HEK293 (cell line): ENCODE measurements around the gene LATS1.

ENCODE experiments used
- CTCF ChIA-PET: fragments of 350-600 bp; formaldehyde crosslinking; extraction: SDS; loops from one replicate; lab custom pipeline; 2021; ENCODE audit warnings: antibody characterized with exemption; lab: Yijun Ruan, JAX
- POLR2A ChIA-PET: fragments of 300-600 bp; formaldehyde crosslinking; extraction: SDS; loops from one replicate; lab custom pipeline; 2020; ENCODE audit warnings: antibody characterized with exemption, inconsistent platforms; lab: Yijun Ruan, JAX
- H3K27ac ChIP-seq: fragments of 200-500 bp; sonication (Bioruptor generic); 2 replicates; pipeline ENCODE4 v1.5.1; 2014; ENCODE audit warnings: low read depth, low read length, control low read depth, inconsistent platforms; ENCODE audit errors: extremely low read depth
- H3K36me3 ChIP-seq, 2 experiments: fragments of 200-500 bp in 1 of 2; sonication (Bioruptor generic) in 1 of 2; 1 replicate in 1 of 2; 2 replicates in 1 of 2; pipeline ENCODE4 v1.5.1; 2014 to 2017; ENCODE audit warnings: inconsistent platforms in 2 of 2, low read length in 2 of 2; ENCODE audit not compliant: control insufficient read depth in 2 of 2, insufficient read depth in 1 of 2
- H3K4me1 ChIP-seq: fragments of 200-500 bp; sonication (Bioruptor generic); 2 replicates; pipeline ENCODE4 v1.5.1; 2014; ENCODE audit warnings: mild to moderate bottlenecking, low read length, inconsistent platforms; ENCODE audit not compliant: control insufficient read depth, insufficient read depth
- H3K4me3 ChIP-seq: 2 replicates; pipeline ENCODE4 v1.5.1; 2011; ENCODE audit warnings: low read depth, mild to moderate bottlenecking, control low read depth, low read length, moderate library complexity
- H3K9me3 ChIP-seq: fragments of 200-500 bp; sonication (Bioruptor generic); 2 replicates; pipeline ENCODE4 v1.5.1; 2014; ENCODE audit warnings: low read depth, low read length, inconsistent platforms; ENCODE audit not compliant: control insufficient read depth, insufficient read depth
- AEBP2 ChIP-seq: fragments of 450-650 bp; formaldehyde crosslinking; IDR thresholded peaks from 2 replicates; pipeline ENCODE4 v1.5.1; 2016; ENCODE audit warnings: missing biosample characterization, missing genetic modification characterization, borderline replicate concordance
- HIC1 ChIP-seq: fragments of 450-650 bp; formaldehyde crosslinking; IDR thresholded peaks from 2 replicates; pipeline ENCODE4 v1.5.1; 2016; ENCODE audit warnings: missing biosample characterization, missing genetic modification characterization
- KLF8 ChIP-seq: fragments of 450-650 bp; formaldehyde crosslinking; IDR thresholded peaks from 2 replicates; pipeline ENCODE4 v1.5.1; 2016; ENCODE audit warnings: missing biosample characterization, missing genetic modification characterization
- MZF1 ChIP-seq: fragments of 450-650 bp; formaldehyde crosslinking; IDR thresholded peaks from 2 replicates; pipeline ENCODE4 v1.5.1; 2017; ENCODE audit warnings: missing biosample characterization, missing genetic modification characterization, borderline replicate concordance
- RBAK ChIP-seq: fragments of 450-650 bp; formaldehyde crosslinking; IDR thresholded peaks from 2 replicates; pipeline ENCODE4 v1.5.1; 2016; ENCODE audit warnings: missing biosample characterization, missing genetic modification characterization
- ZBTB11 ChIP-seq: fragments of 450-650 bp; formaldehyde crosslinking; conservative IDR thresholded peaks from 2 replicates; pipeline ENCODE4 v1.5.1; 2016; ENCODE audit warnings: low read depth, missing biosample characterization, missing genetic modification characterization
- ZBTB7A ChIP-seq: fragments of 450-650 bp; formaldehyde crosslinking; IDR thresholded peaks from 2 replicates; pipeline ENCODE4 v1.5.1; 2016; ENCODE audit warnings: low read depth, missing biosample characterization, missing genetic modification characterization
- ZFP3 ChIP-seq: fragments of 450-650 bp; formaldehyde crosslinking; IDR thresholded peaks from 2 replicates; pipeline ENCODE4 v1.5.1; 2016; ENCODE audit warnings: low read depth, missing biosample characterization, missing genetic modification characterization
- ZNF175 ChIP-seq: fragments of 450-650 bp; formaldehyde crosslinking; IDR thresholded peaks from 2 replicates; pipeline ENCODE4 v1.5.1; 2016; ENCODE audit warnings: missing biosample characterization, missing genetic modification characterization
- ZNF223 ChIP-seq: fragments of 450-650 bp; formaldehyde crosslinking; IDR thresholded peaks from 2 replicates; pipeline ENCODE4 v1.5.1; 2016; ENCODE audit warnings: missing biosample characterization, missing genetic modification characterization
- ZNF266 ChIP-seq: fragments of 450-650 bp; formaldehyde crosslinking; IDR thresholded peaks from 2 replicates; pipeline ENCODE4 v1.5.1; 2016; ENCODE audit warnings: missing biosample characterization, missing genetic modification characterization, low read depth
- ZNF341 ChIP-seq: fragments of 450-650 bp; formaldehyde crosslinking; IDR thresholded peaks from 2 replicates; pipeline ENCODE4; 2016; ENCODE audit warnings: low read depth, missing biosample characterization, missing genetic modification characterization
- ZNF362 ChIP-seq: fragments of 450-650 bp; formaldehyde crosslinking; IDR thresholded peaks from 2 replicates; pipeline ENCODE4 v1.5.1; 2016; ENCODE audit warnings: missing biosample characterization, missing genetic modification characterization
- ZNF510 ChIP-seq: fragments of 450-650 bp; formaldehyde crosslinking; IDR thresholded peaks from 2 replicates; pipeline ENCODE4 v1.5.1; 2018; ENCODE audit warnings: mild to moderate bottlenecking, missing genetic modification characterization, missing biosample characterization; ENCODE audit not compliant: insufficient replicate concordance
- ZNF624 ChIP-seq: fragments of 450-650 bp; formaldehyde crosslinking; IDR thresholded peaks from 2 replicates; pipeline ENCODE4 v1.5.1; 2017; ENCODE audit warnings: missing biosample characterization, missing genetic modification characterization
- ZNF645 ChIP-seq: fragments of 450-650 bp; formaldehyde crosslinking; IDR thresholded peaks from 2 replicates; pipeline ENCODE4; 2016; ENCODE audit warnings: missing biosample characterization, missing genetic modification characterization
- ZNF792 ChIP-seq: fragments of 450-650 bp; formaldehyde crosslinking; IDR thresholded peaks from 2 replicates; pipeline ENCODE4 v1.5.1; 2016; ENCODE audit warnings: missing biosample characterization, missing genetic modification characterization
- ZSCAN16 ChIP-seq: fragments of 450-650 bp; formaldehyde crosslinking; IDR thresholded peaks from 2 replicates; pipeline ENCODE4 v1.5.1; 2016; ENCODE audit warnings: missing biosample characterization, missing genetic modification characterization
- TF ChIP-seq, protein P1 (sequence below): fragments of 450-650 bp; formaldehyde crosslinking; IDR thresholded peaks from 2 replicates; pipeline ENCODE4 v1.5.1; 2016; ENCODE audit warnings: missing biosample characterization, missing genetic modification characterization

Gene LATS1

DNA sequence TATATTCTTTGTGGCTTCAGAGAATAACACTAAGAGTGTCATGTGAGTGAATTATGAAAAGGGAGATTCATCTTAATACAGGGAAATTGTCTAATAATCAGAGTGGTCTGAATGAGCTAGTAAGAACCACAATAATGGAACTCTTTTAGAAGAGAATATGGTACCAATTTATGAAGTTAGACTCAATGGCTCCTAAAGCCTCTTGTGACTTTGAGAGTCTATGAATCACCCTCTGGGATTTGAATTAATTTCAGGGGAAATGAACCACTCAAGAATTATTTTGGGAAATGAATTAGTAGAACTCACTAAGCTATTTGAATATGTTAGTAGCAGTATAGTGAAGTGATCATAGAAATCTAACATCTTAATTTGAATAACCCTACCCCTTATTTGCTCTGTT is 46.0 kb upstream of the LATS1 start (continued):
- TF ChIP-seq AEBP2 (tag by site-specific recombination), result no peak
- no peak for TF ChIP-seq ZNF341 (tag by site-specific recombination)
- no peak for TF ChIP-seq ZNF223 (tag by site-specific recombination)
- no peak for TF ChIP-seq ZNF266 (tag by site-specific recombination)
- TF ChIP-seq ZNF792, result no peak
- TF ChIP-seq ZNF510, result no peak
- no peak for TF ChIP-seq ZFP3 (tag by site-specific recombination)
- TF ChIP-seq HIC1, result no peak
- no peak for TF ChIP-seq ZNF645 (tag by site-specific recombination)
- TF ChIP-seq, all 188 proteins: peak for 0

DNA sequence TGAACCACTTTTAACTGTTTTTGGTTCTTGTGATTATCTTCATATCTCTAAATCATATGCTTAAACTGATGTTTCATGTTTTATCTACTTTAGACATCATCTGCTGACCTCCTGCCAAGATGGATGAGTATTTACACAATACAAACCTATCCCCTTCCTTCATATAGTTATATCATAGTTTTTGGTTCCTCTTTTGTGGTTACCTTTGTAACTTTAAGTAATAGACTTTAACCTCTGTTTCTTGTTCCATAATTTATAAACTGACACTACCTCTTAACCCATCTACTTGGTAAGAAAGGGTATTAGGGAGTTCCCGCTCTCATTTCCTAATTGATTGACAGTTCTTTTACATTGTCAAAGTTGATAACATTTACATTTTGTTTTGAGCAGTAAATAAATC is 43.5 kb upstream of the LATS1 start:
- CTCF ChIA-PET, result no interaction called here
- Histone ChIP-seq H3K9me3 (no peaks in the 10 kb centered on the region), H3K27ac (no peak overlapping the region), H3K4me1 (peaks cover 6% of the 10 kb centered on the region; the same call in 1 of the 2 replicates), H3K4me3 (no peak overlapping the region), H3K36me3 (peaks cover 19 to 25% of the 10 kb centered on the region in 2 experiments; a peak in 2 of 3 replicates)
- POLR2A ChIA-PET, result no interaction called here
- TF ChIP-seq MZF1 (tag by site-specific recombination) (no peak), KLF8 (tag by site-specific recombination) (no peak), RBAK (tag by site-specific recombination) (no peak), ZSCAN16 (tag by site-specific recombination) (no peak), ZBTB7A (tag by site-specific recombination) (no peak), ZNF175 (tag by site-specific recombination) (no peak), ZNF624 (no peak)
- TF ChIP-seq, protein P1, sequence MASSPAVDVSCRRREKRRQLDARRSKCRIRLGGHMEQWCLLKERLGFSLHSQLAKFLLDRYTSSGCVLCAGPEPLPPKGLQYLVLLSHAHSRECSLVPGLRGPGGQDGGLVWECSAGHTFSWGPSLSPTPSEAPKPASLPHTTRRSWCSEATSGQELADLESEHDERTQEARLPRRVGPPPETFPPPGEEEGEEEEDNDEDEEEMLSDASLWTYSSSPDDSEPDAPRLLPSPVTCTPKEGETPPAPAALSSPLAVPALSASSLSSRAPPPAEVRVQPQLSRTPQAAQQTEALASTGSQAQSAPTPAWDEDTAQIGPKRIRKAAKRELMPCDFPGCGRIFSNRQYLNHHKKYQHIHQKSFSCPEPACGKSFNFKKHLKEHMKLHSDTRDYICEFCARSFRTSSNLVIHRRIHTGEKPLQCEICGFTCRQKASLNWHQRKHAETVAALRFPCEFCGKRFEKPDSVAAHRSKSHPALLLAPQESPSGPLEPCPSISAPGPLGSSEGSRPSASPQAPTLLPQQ (tag by site-specific recombination), result no peak

- ChIA-PET CTCF (no interaction called here), POLR2A (interaction anchor here (0.7 kb wide), 1 partner anchor 131 kb away, joined by 5 read pairs; no protein-coding TSS in a partner anchor)
- Histone ChIP-seq H3K4me1 (peaks cover 17% of the 10 kb centered on the region), H3K9me3 (no peaks in the 10 kb centered on the region), H3K4me3 (no peak overlapping the region), H3K36me3 (peaks cover 11 to 27% of the 10 kb centered on the region in 2 experiments; a peak in 2 of 3 replicates), H3K27ac (no peak overlapping the region)
- TF ChIP-seq ZBTB11 (tag by site-specific recombination), result no peak
- TF ChIP-seq ZNF362 (tag by site-specific recombination), result peak; percentile 70; the same call in 1 of the 2 replicates
Observed at GRCh38 chr6:149756261-149756636, 38.3 kb upstream of the LATS1 start.
